ENCODE data around the gene P2RX4. TPM values are rescaled to one million over a fixed set of nuclear protein-coding genes. Genes with fewer than 3 reads are reported as not detected.

The P2RX4 gene
- total and polyA plus RNA-seq, 2 of the 4 experiments (the other 2 are of a cell fraction) = 9.5 to 12.6 TPM

DNA sequence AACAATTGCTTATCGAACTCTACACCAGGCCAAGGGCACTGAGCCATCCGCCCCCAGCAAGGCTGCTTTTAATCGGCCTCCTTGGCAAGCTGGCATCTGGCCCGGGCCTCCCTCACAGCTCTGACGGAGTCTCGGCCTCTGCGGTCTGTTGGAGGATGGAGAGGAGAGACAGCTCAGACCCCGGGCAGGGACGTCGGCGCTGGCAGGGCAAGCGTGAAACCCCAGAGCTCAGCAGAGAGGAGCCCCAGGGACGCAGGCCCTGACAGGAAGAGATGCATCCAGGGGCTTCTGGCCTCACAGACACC is 69.1 kb downstream of the P2RX4 start:
- no peak overlapping the region for H2BK20ac ChIP-seq (ENCODE audit: low read depth, low read length)
- H3K9me1 ChIP-seq (ENCODE audit: insufficient read depth, low read length) = peaks cover 6% of the 10 kb centered on the region
- H3K4me2 ChIP-seq (ENCODE audit: low read depth, low read length) = peak overlapping the region; percentile 10; the same call in 1 of the 2 replicates
- no CpG with 5 or more reads among the region's 13 CpGs for WGBS, 2 experiments (ENCODE audit: extremely low coverage in 2 of 2, insufficient read length in 1 of 2)
- no peak overlapping the region for H2AK5ac ChIP-seq (ENCODE audit: low read depth, low read length)
- dilution Hi-C loops (cut with HindIII; ENCODE audit: low sequenced_read_pairs, unreplicated experiment) (no loop called here), intact Hi-C loops (cut with micrococcal nuclease) (no loop called here), in situ Hi-C loops (cut with MboI; ENCODE audit: low sequenced_read_pairs) (no loop called here)
- H3K56ac ChIP-seq (ENCODE audit: extremely low read depth, insufficient read depth, low read length) = no peak overlapping the region
- no peak overlapping the region for H3K27ac ChIP-seq (ENCODE audit: insufficient read depth, low read length)
- no peak overlapping the region for H3K4me3 ChIP-seq (ENCODE audit: insufficient read depth, low read depth, low read length)
- POLR2A ChIA-PET (ENCODE audit: unreplicated experiment) = interaction anchor here (0.6 kb wide), 1 partner anchor 17 kb away, joined by 6 read pairs; the partner anchor contains the start of gene CAMKK2
- H4K8ac ChIP-seq (ENCODE audit: low read depth in 2 of 2, low read length in 2 of 2) = 0 out of 4 replicates have a peak overlapping the region, but pooled peaks of 1 of the 2 experiments have one; percentile 56
- no TSS peak for BruUV-seq (replicated peaks)
- no peaks in the 10 kb centered on the region for H3K9me3 ChIP-seq (ENCODE audit: control insufficient read depth, insufficient read depth, low read length)
- peaks cover 11 to 52% of the 10 kb centered on the region in 2 experiments for H3K79me1 ChIP-seq (ENCODE audit: low read depth in 1 of 2, low read length in 2 of 2)
- no peak overlapping the region for H3K18ac ChIP-seq (ENCODE audit: low read depth, low read length)
- H3K23ac ChIP-seq (ENCODE audit: low read depth, low read length) = peak overlapping the region; percentile 39; the same call in 1 of the 2 replicates
- H3K14ac ChIP-seq (replicated peaks; ENCODE audit: low read depth, low read length) = 0 out of 2 replicates have a peak overlapping the region, but pooled peaks have one; percentile 14
- no peak overlapping the region for H2BK15ac ChIP-seq (ENCODE audit: low read depth, low read length)
- H2AFZ ChIP-seq (replicated peaks; ENCODE audit: low read length, poor library complexity) = peak overlapping the region; percentile 57
- H3K27me3 ChIP-seq (ENCODE audit: control insufficient read depth, insufficient read depth, low read length) = no peaks in the 10 kb centered on the region
- H3K4me1 ChIP-seq (ENCODE audit: control insufficient read depth, insufficient read depth, low read length) = peaks cover 6% of the 10 kb centered on the region
- H3K36me3 ChIP-seq (ENCODE audit: control insufficient read depth, insufficient read depth, low read length) = peaks cover 4% of the 10 kb centered on the region
- no peak overlapping the region; the same call in 1 of the 2 replicates for H4K91ac ChIP-seq (ENCODE audit: insufficient read depth, low read depth, low read length)
- no peak overlapping the region for H2BK5ac ChIP-seq (ENCODE audit: low read depth, low read length, poor library complexity, severe bottlenecking)
- 0 out of 2 replicates have a peak, but pooled peaks cover 3% of the 10 kb centered on the region for H4K20me1 ChIP-seq (ENCODE audit: insufficient read depth, low read length)
- no peak overlapping the region for H3K4ac ChIP-seq (ENCODE audit: low read depth, low read length)
- TF ChIP-seq SMC3 (IDR thresholded peaks at IDR 0.05; ENCODE audit: low read depth, low read length) (no peak), NFE2L2 (IDR thresholded peaks at IDR 0.05; ENCODE audit: low read depth, low read length) (no peak), MAZ (IDR thresholded peaks at IDR 0.05; ENCODE audit: borderline replicate concordance, low read depth, low read length) (no peak; the same call in 1 of the 2 replicates), RCOR1 (IDR thresholded peaks at IDR 0.05; ENCODE audit: insufficient replicate concordance, low read length) (no peak), RAD21 (IDR thresholded peaks at IDR 0.05; ENCODE audit: low read length) (no peak), POLR2A (IDR thresholded peaks at IDR 0.05; ENCODE audit: low read depth, low read length) (no peak), CHD1 (IDR thresholded peaks at IDR 0.05; ENCODE audit: low read depth, low read length) (no peak), CEBPB (IDR thresholded peaks at IDR 0.05; ENCODE audit: low read depth, low read length) (no peak), MAFK (IDR thresholded peaks at IDR 0.05; ENCODE audit: low read depth, low read length) (no peak)
- TF ChIP-seq, protein P1, sequence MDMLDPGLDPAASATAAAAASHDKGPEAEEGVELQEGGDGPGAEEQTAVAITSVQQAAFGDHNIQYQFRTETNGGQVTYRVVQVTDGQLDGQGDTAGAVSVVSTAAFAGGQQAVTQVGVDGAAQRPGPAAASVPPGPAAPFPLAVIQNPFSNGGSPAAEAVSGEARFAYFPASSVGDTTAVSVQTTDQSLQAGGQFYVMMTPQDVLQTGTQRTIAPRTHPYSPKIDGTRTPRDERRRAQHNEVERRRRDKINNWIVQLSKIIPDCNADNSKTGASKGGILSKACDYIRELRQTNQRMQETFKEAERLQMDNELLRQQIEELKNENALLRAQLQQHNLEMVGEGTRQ (IDR thresholded peaks at IDR 0.05; ENCODE audit: low read depth, low read length) = no peak
- TF ChIP-seq, protein P2, sequence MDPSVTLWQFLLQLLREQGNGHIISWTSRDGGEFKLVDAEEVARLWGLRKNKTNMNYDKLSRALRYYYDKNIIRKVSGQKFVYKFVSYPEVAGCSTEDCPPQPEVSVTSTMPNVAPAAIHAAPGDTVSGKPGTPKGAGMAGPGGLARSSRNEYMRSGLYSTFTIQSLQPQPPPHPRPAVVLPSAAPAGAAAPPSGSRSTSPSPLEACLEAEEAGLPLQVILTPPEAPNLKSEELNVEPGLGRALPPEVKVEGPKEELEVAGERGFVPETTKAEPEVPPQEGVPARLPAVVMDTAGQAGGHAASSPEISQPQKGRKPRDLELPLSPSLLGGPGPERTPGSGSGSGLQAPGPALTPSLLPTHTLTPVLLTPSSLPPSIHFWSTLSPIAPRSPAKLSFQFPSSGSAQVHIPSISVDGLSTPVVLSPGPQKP (IDR thresholded peaks at IDR 0.05; ENCODE audit: borderline replicate concordance, low read depth, low read length) = no peak
- TF ChIP-seq, protein P3, sequence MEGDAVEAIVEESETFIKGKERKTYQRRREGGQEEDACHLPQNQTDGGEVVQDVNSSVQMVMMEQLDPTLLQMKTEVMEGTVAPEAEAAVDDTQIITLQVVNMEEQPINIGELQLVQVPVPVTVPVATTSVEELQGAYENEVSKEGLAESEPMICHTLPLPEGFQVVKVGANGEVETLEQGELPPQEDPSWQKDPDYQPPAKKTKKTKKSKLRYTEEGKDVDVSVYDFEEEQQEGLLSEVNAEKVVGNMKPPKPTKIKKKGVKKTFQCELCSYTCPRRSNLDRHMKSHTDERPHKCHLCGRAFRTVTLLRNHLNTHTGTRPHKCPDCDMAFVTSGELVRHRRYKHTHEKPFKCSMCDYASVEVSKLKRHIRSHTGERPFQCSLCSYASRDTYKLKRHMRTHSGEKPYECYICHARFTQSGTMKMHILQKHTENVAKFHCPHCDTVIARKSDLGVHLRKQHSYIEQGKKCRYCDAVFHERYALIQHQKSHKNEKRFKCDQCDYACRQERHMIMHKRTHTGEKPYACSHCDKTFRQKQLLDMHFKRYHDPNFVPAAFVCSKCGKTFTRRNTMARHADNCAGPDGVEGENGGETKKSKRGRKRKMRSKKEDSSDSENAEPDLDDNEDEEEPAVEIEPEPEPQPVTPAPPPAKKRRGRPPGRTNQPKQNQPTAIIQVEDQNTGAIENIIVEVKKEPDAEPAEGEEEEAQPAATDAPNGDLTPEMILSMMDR (conservative IDR thresholded peaks at IDR 0.05; ENCODE audit: low read depth, low read length) = no peak
- no peak overlapping the region for H2BK120ac ChIP-seq (ENCODE audit: low read depth, low read length)
- ATAC-seq (ENCODE audit: low read depth) (peak; percentile 69), DNase-seq (peak; percentile 74)
- H4K5ac ChIP-seq (ENCODE audit: low read depth, low read length) = no peak overlapping the region
- H3K9ac ChIP-seq (ENCODE audit: low read depth, low read length) = no peak overlapping the region
- no peak overlapping the region for H2AK9ac ChIP-seq (replicated peaks; ENCODE audit: low read depth, low read length, poor library complexity)
- CTCF ChIA-PET = no interaction called here
